ENCODE results near the gene TAS2R38.
"Not testable (repeated sequence)": the region's sequence is repeated elsewhere in the genome, so short reads cannot be mapped to it uniquely, and the experiment has no call there.

Gene TAS2R38

GRCh38 chr7:141973673-141974072 is at the start of gene TAS2R38:
Gene TAS2R38 (minus strand): TSS chr7:141973773. CDS start chr7:141973689, 84 bp downstream.
- no peak for DNase-seq
- no peak for ATAC-seq

GRCh38 chr7:142018154-142018553 is 44.6 kb upstream of the TAS2R38 start:
- ATAC-seq: no peak
- DNase-seq: no peak

GRCh38 chr7:142017451-142017850 is 43.9 kb upstream of the TAS2R38 start:
- DNase-seq (no peak), ATAC-seq (no peak)

DNA sequence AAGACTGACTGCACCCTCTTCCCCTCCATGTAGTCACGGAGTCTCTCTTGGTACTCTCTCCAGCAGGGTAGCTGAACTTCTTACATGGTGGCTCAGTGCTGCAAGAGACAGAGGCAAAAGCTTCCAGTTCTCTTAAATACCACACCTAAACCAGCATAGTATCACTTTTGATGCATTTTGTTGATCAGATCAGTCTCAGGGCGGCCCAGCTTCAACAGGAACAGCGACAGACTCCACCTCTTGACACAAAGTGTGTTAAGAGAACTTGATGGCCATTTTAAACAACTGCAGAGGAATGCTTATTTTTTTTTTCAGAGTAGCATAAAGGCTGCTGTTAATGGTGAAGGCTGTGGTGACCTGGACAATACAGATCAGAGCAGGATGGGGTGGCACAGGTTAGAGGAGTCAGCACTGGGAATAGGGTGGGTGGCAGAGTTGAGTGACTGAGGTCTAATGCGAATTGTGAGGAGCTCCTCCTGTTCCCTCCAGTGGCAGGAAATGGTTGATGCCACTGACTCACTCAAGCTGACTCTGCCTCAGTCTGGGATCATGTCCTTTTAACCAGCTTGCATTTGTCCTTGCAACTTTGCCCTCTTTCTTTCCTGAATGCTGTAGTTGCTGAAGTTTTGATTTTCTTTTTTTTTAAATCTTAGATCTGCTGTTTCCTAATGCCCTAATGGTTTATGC is 39.4 kb upstream of the TAS2R38 start:
- DNase-seq: no peak
- ATAC-seq: peak; percentile 23

GRCh38 chr7:142010952-142011548 is 37.5 kb upstream of the TAS2R38 start:
- ATAC-seq (no peak), DNase-seq (no peak)

- DNase-seq (no peak), ATAC-seq (no peak)
These were observed 35.6 kb upstream of the TAS2R38 start for GRCh38 chr7:142009187-142009586.

DNA sequence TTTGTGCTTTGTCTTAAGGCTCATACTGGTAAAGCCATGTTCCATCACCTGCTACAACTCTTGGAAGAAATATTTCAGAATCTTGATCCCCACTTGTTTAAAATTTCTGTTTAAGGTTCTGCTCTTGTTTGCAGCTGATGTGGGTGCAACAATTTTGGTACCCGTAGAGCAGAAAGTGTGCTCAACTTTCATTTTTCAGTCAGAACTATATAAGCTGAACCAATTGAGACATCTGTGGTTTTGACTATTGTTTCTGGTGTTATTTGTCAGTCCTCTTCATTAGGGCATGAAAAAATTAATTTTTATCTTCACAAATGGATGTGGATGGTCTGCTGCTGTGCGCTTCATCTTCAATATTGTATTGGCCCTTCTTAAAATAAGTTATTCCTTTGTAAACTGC is 33.0 kb upstream of the TAS2R38 start:
- DNase-seq (no peak), ATAC-seq (no peak)

DNA sequence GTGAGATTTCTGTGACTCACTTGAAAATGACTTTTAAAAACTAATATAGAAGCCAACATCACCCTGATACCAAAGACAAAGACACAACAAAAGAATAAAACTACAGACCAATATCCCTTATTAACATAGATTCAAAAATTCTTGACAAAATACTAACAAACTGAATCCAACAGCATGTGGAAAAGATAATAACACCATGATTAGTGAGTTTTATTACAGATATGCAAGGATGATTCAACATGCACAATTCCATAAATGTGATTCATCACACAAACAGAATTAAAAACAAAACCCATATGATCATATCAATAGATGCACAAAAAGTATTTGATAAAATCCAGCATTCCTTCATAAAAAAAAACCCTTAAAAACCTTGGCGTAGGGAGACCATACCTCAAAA is 28.6 kb upstream of the TAS2R38 start:
- no peak for DNase-seq
- ATAC-seq: no peak

DNA sequence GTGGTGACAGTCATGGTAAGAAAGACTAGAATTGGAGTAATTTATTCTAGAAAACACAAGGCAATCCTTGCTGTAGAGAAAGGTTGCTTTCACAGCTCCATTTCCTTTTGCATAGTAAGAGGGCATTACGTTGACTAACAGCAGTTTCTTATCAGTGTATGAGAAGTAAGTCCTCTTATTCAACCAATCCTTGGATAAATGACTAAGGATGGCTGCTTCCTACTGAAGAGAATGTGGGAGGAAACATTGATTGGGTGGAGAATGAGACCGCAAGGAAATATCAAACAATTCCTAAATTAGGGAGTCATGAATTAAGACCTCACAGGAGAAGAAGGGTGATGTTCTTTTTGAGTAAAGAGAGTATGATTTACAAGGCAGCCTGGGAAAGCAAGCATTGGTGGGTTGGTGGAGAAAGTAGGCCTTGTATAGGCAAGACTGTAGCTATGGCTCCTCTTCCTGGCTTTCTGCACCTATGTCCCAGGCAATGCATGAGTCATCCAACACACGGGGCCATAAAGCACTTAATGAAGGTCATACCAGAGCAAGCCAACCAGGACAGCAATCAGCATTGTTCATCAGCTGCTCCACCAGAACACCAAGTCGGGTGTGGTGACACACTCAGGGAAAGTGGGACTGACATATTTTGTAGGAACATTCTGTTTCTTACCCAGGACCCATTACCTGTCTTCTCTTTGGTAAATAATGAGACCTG is 27.7 kb upstream of the TAS2R38 start:
- DNase-seq (no peak), ATAC-seq (no peak)

DNA sequence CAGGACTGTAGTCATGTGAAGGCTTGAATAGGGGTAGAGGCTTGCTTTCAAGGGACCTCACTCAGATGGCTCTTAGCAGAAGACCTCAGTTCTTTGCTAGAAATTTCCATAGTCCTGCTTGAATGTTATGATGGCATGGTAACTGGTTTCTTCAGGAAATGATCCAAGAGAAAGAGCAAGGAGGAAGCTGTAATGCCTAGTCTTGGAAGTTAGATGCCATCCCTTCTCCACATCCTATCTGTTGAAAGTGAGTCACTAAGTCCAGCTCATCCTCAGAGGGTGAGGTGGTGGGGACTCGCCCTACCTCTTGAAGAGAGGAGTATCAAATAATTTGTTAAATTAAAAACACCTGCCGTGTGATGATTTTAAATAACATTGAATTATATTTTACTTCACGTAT is 26.7 kb upstream of the TAS2R38 start:
- ATAC-seq (no peak), DNase-seq (no peak)

DNA sequence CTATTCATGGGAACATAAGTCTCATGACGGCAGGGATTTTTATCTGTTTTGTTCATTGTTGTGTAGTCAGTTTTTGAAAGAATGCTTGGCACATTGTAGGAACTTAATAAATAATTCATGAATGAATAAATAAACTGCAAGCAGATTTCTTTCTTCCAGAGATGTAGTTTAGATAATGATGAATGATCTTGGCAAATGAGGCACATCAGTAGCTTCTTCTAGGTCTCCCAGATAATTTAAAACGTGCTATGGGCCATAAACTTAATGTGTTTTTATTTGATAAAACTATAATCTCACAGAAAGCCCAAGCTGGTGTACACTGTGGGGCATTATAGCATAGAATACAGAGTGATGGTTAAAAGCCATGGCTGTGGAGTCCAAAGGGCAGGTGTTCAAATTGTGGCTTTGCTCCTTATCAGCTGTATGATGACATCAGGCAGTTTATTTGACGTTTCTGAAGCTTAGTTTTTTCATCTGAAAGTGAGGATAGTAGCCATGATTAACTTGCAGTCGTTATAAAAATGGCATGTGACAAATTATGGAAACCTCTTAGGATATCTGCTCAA is 25.6 kb upstream of the TAS2R38 start:
- no peak for ATAC-seq
- no peak for DNase-seq

DNA sequence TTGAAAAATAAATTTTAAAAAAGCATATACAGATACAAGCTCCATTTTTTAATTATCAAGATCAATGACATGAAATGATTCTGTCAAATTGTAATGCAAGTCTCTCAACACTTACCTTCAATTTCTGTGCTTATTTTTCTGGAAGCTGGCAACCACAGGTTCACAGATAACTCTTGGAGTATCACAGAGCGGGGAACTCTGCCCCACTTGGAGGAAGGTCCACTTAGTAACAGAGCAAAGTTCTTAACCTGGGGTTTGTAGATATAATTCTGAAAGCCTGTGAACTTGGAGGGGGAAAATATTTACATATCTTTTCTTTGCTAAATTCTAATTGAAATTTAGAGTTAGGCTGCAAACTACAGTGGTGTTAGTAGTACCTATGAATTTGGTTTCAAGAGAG is 19.8 kb upstream of the TAS2R38 start:
- DNase-seq (no peak), ATAC-seq (no peak)

- DNase-seq (no peak), ATAC-seq (no peak)
These were observed 19.1 kb upstream of the TAS2R38 start for GRCh38 chr7:141992688-141993087.

- DNase-seq (no peak), ATAC-seq (no peak)
These were observed 18.6 kb upstream of the TAS2R38 start for GRCh38 chr7:141992156-141992555.

DNA sequence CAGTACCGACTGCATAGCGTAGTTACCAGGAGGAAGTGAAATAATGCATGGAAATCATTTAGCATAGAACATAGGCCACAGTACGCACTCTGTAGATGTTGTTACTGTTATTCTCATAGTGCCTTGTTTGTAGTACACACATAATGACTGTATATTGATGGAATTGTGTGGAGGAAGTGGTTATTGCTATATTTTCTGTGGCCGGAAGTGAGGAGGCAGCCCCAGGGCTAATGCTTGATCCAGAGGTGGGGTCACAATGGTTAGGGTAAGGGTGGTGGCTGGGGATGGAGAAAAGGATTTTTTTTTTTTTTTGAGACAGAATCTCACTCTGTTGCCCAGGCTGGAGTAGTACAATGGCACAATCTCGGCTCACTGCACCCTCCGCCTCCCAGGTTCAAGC is 17.6 kb upstream of the TAS2R38 start:
- no peak for ATAC-seq
- DNase-seq: no peak

GRCh38 chr7:141990011-141990725 is 16.6 kb upstream of the TAS2R38 start:
- no peak for DNase-seq
- ATAC-seq: no peak

GRCh38 chr7:141987803-141988202 is 14.2 kb upstream of the TAS2R38 start:
- not testable (repeated sequence) for ATAC-seq, DNase-seq

DNA sequence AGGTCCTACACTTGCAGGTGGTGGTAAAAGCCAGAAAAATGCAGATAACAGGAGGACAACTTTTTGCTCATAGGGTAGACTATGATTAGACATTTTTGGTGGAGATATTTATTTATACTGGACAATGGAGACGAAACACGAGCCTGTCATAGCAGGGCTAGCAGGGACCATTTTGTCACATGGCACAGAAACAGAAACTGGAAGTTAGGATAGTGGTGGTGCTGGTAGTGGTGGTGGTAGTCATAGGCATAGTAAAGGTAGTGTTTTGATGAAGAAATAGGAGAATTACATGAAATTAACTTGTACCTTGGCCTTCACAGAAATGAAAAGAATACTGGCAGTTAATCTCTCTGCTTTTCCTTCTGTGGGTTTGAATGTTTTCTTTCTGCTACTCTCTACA is 13.3 kb upstream of the TAS2R38 start:
- no peak for DNase-seq
- ATAC-seq: no peak

- not testable (repeated sequence) for DNase-seq, ATAC-seq
These were observed 12.4 kb upstream of the TAS2R38 start for GRCh38 chr7:141985926-141986325.

GRCh38 chr7:141979568-141979967 is 6.0 kb upstream of the TAS2R38 start:
- DNase-seq (no peak), ATAC-seq (no peak)

DNA sequence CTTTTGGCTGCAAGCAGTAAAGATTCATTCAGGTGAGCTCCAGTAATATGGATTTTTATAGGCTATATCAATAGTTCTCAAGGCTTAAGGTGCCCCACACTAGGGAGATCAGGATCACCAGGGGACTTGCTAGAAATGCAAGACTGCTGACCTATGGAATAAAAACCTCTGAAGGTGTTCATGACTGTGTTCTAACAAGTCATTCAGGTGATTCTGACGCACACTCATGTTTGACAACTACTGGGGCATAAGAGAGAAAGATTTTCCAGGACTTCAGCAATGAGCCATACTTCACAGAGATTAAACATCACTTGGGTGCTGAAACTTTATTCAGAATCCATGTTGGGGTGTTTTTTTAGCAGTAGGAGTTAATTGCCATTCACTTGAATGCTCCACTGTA is 4.8 kb upstream of the TAS2R38 start:
- no peak for ATAC-seq
- DNase-seq: no peak

GRCh38 chr7:141976524-141977245 is 3.1 kb upstream of the TAS2R38 start:
- DNase-seq: no peak
- ATAC-seq: no peak

Measured in stimulated activated naive CD8-positive, alpha-beta T cell treated with anti-CD3 and anti-CD28 coated beads, Interleukin-15, Interleukin-2, amounts not matched to agents 100 U/mL and 50 U/mL, for 24 hours (primary cell).